Muscle layer of colon (tissue), 2 donors: ENCODE data around the gene LMO1.

Experiments used
- H3K27ac ChIP-seq: one replicate; pipeline ENCODE4 v1.7.0; 2013; ENCODE audit warnings: low read depth, mild to moderate bottlenecking, low read length, moderate library complexity
- H3K27me3 ChIP-seq, 2 donors: one replicate each; pipeline ENCODE4 v1.7.0; 2013; ENCODE audit warnings: low read length in 2 of 2, mild to moderate bottlenecking in 2 of 2; ENCODE audit not compliant: insufficient read depth in 2 of 2, control insufficient read depth in 1 of 2
- H3K36me3 ChIP-seq: one replicate; pipeline ENCODE4 v1.7.0; 2013; ENCODE audit warnings: mild to moderate bottlenecking, low read length; ENCODE audit not compliant: insufficient read depth
- H3K4me1 ChIP-seq: one replicate; pipeline ENCODE4 v1.7.0; 2013; ENCODE audit warnings: mild to moderate bottlenecking, low read length; ENCODE audit not compliant: insufficient read depth
- H3K4me3 ChIP-seq, 2 donors: one replicate each; pipeline ENCODE4 v1.7.0; 2013; ENCODE audit warnings: low read length in 2 of 2, low read depth in 1 of 2, mild to moderate bottlenecking in 1 of 2, moderate library complexity in 1 of 2
- H3K9ac ChIP-seq: one replicate; pipeline ENCODE4 v1.7.0; 2013; ENCODE audit warnings: low read length
- H3K9me3 ChIP-seq: one replicate; pipeline ENCODE4 v1.7.0; 2013; ENCODE audit warnings: mild to moderate bottlenecking, low read length
- donor health status: abdominal sarcoma.
- donor health status: Adenocarcinoma of cecum.

Gene LMO1

GRCh38 chr11:8190431-8190830, 73.2 kb downstream of the LMO1 start:
- Histone ChIP-seq H3K9me3 (no peaks in the 10 kb centered on the region), H3K4me3 (no peak overlapping the region), H3K4me1 (no peaks in the 10 kb centered on the region), H3K27me3 (peaks cover 0 to 5% of the 10 kb centered on the region in 2 donors), H3K36me3 (no peaks in the 10 kb centered on the region), H3K27ac (no peak overlapping the region), H3K9ac (no peak overlapping the region)

- Histone ChIP-seq H3K9ac (no peak overlapping the region), H3K36me3 (no peaks in the 10 kb centered on the region), H3K27me3 (no peaks in the 10 kb centered on the region), H3K4me1 (no peaks in the 10 kb centered on the region), H3K4me3 (no peak overlapping the region), H3K9me3 (no peaks in the 10 kb centered on the region), H3K27ac (no peak overlapping the region)
Observed at GRCh38 chr11:8186429-8186828, 77.2 kb downstream of the LMO1 start.

GRCh38 chr11:8183111-8183510, 80.6 kb downstream of the LMO1 start:
- H3K36me3 ChIP-seq, result no peaks in the 10 kb centered on the region
- H3K4me1 ChIP-seq, result no peaks in the 10 kb centered on the region
- H3K9ac ChIP-seq, result no peak overlapping the region
- no peaks in the 10 kb centered on the region for H3K9me3 ChIP-seq
- no peak overlapping the region for H3K4me3 ChIP-seq
- no peaks in the 10 kb centered on the region for H3K27me3 ChIP-seq
- H3K27ac ChIP-seq, result no peak overlapping the region

- no peaks in the 10 kb centered on the region for H3K27me3 ChIP-seq
- H3K27ac ChIP-seq, result no peak overlapping the region
- H3K9me3 ChIP-seq, result no peaks in the 10 kb centered on the region
- no peaks in the 10 kb centered on the region for H3K36me3 ChIP-seq
- H3K4me1 ChIP-seq, result no peaks in the 10 kb centered on the region
- no peak overlapping the region for H3K4me3 ChIP-seq
- no peak overlapping the region for H3K9ac ChIP-seq
Observed at GRCh38 chr11:8180469-8180868, 83.2 kb downstream of the LMO1 start.

GRCh38 chr11:8178297-8178696, 85.4 kb downstream of the LMO1 start:
- Histone ChIP-seq H3K27me3 (no peaks in the 10 kb centered on the region), H3K9me3 (no peaks in the 10 kb centered on the region), H3K36me3 (no peaks in the 10 kb centered on the region), H3K27ac (no peak overlapping the region), H3K4me1 (no peaks in the 10 kb centered on the region), H3K4me3 (no peak overlapping the region), H3K9ac (no peak overlapping the region)

- no peaks in the 10 kb centered on the region for H3K4me1 ChIP-seq
- H3K36me3 ChIP-seq, result no peaks in the 10 kb centered on the region
- no peak overlapping the region for H3K4me3 ChIP-seq
- H3K9ac ChIP-seq, result no peak overlapping the region
- no peaks in the 10 kb centered on the region for H3K27me3 ChIP-seq
- no peaks in the 10 kb centered on the region for H3K9me3 ChIP-seq
- no peak overlapping the region for H3K27ac ChIP-seq
Observed at GRCh38 chr11:8177136-8177535, 86.5 kb downstream of the LMO1 start.
